ENCODE results near the gene NET1. TPM values are rescaled to one million over a fixed set of nuclear protein-coding genes. Genes with fewer than 3 reads are reported as not detected.
"Not testable (repeated sequence)": the region's sequence is repeated elsewhere in the genome, so short reads cannot be mapped to it uniquely, and the experiment has no call there.

Gene NET1
- total RNA-seq, 2 donors from 2014 or later, result 174 to 455 TPM

DNA sequence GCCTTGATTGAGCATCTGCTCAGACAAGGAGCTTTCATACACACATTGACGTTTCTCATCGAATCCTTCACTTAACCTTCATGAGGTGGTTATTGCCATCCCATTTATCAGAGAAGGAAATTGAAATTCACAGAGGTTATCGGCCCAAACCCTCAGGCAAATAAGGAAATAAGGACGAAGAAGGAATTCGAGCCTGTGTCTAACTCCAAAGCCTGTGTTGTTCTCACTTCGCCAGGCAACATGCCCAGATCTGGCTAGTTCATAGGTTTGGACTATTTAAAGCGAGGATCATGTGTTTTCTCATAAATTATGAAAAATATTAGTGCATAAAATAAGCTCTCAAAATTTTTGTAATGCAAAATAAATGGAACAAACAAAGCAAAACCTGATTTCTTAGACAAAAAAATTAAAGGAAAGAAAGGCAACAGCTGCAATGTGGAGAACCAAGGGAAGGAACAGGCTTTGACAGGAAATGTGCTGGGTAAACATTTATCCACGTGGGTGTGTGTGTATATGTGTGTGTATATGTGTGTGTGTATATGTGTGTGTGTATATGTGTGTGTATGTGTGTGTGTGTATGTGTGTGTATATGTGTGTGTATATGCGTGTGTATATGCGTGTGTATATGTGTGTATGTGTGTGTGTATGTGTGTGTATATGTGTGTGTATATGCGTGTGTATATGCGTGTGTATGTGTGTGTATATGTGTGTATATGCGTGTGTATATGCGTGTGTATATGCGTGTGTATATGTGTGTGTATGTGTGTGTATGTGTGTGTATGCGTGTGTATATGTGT lies 42.8 kb upstream of the NET1 start:
- Histone ChIP-seq H3K9ac (ENCODE audit: low read depth in 2 of 2, low read length in 2 of 2) (no peak overlapping the region), H3K27me3 (no peaks in the 10 kb centered on the region), H3K27ac (no peak overlapping the region), H3K4me3 (no peak overlapping the region), H3K36me3 (no peaks in the 10 kb centered on the region), H3K9me3 (no peaks in the 10 kb centered on the region), H3K4me1 (no peaks in the 10 kb centered on the region)
- DNase-seq, result no peak
- TF ChIP-seq, protein P1, sequence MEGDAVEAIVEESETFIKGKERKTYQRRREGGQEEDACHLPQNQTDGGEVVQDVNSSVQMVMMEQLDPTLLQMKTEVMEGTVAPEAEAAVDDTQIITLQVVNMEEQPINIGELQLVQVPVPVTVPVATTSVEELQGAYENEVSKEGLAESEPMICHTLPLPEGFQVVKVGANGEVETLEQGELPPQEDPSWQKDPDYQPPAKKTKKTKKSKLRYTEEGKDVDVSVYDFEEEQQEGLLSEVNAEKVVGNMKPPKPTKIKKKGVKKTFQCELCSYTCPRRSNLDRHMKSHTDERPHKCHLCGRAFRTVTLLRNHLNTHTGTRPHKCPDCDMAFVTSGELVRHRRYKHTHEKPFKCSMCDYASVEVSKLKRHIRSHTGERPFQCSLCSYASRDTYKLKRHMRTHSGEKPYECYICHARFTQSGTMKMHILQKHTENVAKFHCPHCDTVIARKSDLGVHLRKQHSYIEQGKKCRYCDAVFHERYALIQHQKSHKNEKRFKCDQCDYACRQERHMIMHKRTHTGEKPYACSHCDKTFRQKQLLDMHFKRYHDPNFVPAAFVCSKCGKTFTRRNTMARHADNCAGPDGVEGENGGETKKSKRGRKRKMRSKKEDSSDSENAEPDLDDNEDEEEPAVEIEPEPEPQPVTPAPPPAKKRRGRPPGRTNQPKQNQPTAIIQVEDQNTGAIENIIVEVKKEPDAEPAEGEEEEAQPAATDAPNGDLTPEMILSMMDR (IDR thresholded peaks at IDR 0.05), result no peak
- intact Hi-C loops (cut with DNase I), result no loop called here

DNA sequence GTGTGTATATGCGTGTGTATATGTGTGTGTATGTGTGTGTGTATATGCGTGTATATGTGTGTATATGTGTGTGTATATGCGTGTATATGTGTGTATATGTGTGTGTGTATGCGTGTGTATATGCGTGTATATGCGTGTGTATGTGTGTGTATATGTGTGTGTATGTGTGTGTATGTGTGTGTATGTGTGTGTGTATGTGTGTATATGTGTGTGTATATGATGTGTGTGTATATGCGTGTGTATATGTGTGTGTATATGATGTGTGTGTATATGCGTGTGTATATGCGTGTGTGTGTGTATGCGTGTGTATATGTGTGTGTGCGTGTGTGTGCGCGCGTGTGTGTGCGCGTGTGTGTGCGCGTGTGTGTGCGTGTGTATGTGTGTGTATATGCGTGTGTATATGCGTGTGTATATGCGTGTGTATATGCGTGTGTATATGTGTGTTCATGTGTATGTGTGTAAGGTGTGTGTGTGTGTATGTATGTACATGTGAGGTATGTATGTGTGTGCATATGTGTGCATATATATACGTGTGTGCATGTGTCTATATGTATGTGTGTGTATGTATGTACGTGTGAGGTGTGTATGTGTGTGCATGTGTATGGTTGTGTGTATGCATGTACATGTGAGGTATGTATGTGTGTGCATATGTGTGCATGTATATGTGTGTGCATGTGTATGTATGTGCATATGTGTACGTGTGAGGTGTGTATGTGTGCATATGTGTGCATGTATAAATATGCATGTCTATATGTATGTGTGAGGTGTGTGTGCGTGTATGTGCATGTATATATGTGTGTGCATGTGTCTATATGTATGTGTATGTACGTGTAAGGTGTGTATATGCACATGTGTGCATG lies 41.6 kb upstream of the NET1 start:
- Histone ChIP-seq H3K27me3 (no peaks in the 10 kb centered on the region), H3K9me3 (no peaks in the 10 kb centered on the region), H3K9ac (ENCODE audit: low read depth in 2 of 2, low read length in 2 of 2) (no peak overlapping the region), H3K4me3 (no peak overlapping the region), H3K4me1 (no peaks in the 10 kb centered on the region), H3K27ac (no peak overlapping the region), H3K36me3 (no peaks in the 10 kb centered on the region)
- intact Hi-C loops (cut with DNase I), result no loop called here
- no peak for DNase-seq
- TF ChIP-seq, protein P1 (IDR thresholded peaks at IDR 0.05), result no peak

DNA sequence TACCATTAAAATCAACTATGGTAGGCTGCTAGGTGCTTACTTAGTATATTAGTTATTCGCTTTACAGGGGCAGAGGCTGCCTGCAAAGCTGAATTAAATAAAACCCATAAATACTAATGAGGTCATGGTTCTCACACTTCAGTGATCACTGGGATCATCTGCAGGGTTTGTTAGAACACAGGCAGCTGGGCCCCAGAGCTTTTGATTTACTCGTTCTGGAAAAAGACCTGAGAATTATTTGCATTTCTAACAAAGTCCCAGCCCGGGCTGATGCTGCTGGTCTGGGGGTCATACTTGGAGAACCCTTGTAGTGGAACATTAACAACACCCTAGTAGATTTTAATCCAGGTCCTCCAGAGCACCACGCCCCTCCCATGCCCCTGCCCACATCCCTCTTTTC lies 39.0 kb upstream of the NET1 start:
- no peaks in the 10 kb centered on the region for H3K36me3 ChIP-seq
- H3K4me3 ChIP-seq, result no peak overlapping the region
- H3K9me3 ChIP-seq, result no peaks in the 10 kb centered on the region
- intact Hi-C loops (cut with DNase I), result no loop called here
- DNase-seq, result no peak
- TF ChIP-seq, protein P1 (IDR thresholded peaks at IDR 0.05), result no peak
- no peaks in the 10 kb centered on the region for H3K27me3 ChIP-seq
- no peaks in the 10 kb centered on the region for H3K4me1 ChIP-seq
- no peak overlapping the region for H3K27ac ChIP-seq
- no peak overlapping the region for H3K9ac ChIP-seq (ENCODE audit: low read depth in 2 of 2, low read length in 2 of 2)

DNA sequence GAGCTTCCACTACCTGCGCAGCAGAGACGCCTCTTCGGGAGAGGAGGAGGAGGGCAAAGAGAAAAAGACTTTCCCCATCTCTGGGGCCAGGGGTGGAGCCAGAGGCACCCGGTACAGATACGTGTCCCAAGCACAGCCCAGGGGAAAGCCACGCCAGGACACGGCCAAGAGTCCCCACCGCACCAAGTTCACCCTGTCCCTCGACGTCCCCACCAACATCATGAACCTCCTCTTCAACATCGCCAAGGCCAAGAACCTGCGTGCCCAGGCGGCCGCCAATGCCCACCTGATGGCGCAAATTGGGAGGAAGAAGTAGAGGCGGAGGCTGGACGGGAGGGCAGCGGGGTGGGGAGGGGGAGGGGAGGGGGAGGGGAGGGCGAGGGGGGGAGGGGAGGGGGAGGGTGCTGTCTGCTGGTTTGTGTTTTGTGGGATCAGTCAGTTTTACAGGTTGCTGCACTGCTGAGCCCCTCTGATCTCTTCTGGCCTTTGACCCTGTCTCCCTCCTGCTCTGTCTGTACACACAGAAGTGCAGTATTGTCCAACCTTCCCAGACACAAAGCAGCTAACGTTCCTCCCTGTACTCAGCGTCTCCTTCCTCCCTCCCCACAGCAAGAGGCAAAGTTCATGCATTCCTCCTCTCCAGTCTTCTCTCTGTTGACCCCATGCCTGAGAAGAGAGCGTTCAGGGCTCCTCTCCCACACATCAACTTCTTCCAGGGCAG lies 38.3 kb upstream of the NET1 start:
- Histone ChIP-seq H3K9me3 (no peaks in the 10 kb centered on the region), H3K4me1 (no peaks in the 10 kb centered on the region), H3K36me3 (no peaks in the 10 kb centered on the region), H3K9ac (ENCODE audit: low read depth in 2 of 2, low read length in 2 of 2) (no peak overlapping the region), H3K4me3 (no peak overlapping the region), H3K27ac (no peak overlapping the region), H3K27me3 (no peaks in the 10 kb centered on the region)
- TF ChIP-seq, protein P1 (IDR thresholded peaks at IDR 0.05), result no peak
- intact Hi-C loops (cut with DNase I), result no loop called here
- DNase-seq, result no peak

DNA sequence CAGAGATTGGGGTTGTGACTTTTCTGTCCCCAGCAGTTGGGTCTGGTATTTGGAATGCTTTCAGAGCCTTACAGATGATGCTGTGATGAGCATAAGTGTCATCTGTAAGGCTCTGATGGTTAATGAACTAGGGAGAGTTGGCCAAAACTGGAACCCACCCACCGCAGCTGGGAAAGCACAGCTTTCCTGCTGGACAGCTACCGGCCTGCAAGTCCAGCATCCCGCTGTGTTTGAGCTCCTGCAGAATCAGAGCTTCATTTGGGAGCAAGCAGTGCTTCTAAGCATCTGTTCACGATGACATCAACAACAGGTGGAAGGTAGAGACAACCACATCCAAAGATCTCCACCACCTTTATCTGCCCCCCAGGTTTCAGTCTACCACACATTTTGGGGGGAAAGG lies 35.9 kb upstream of the NET1 start:
- H3K9me3 ChIP-seq, result no peaks in the 10 kb centered on the region
- no peaks in the 10 kb centered on the region for H3K27me3 ChIP-seq
- DNase-seq, result no peak
- no peak overlapping the region for H3K4me3 ChIP-seq
- no peak overlapping the region for H3K9ac ChIP-seq (ENCODE audit: low read depth in 2 of 2, low read length in 2 of 2)
- H3K36me3 ChIP-seq, result no peaks in the 10 kb centered on the region
- intact Hi-C loops (cut with DNase I), result no loop called here
- no peaks in the 10 kb centered on the region for H3K4me1 ChIP-seq
- H3K27ac ChIP-seq, result no peak overlapping the region
- TF ChIP-seq, protein P1 (IDR thresholded peaks at IDR 0.05), result no peak

DNA sequence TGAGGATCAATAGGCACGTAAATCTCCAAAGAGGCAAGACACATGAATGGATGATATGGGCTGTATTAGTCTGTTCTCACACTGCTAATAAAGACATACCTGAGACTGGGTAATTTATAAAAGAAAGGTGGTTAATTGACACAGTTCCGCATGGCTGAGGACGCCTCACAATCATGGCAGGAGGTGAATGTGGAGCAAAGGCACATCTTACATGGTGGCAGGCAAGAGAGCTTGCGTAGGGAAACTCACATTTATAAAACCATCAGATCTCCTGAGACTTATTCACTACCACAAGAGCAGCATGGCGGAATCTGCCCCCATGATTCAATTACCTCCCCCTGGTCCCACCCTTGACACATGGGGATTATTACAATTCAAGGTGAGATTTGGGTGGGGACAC lies 33.2 kb upstream of the NET1 start:
- DNase-seq; H3K4me3 ChIP-seq; H3K4me1 ChIP-seq; H3K27me3 ChIP-seq; H3K9me3 ChIP-seq; H3K27ac ChIP-seq; H3K9ac ChIP-seq (ENCODE audit: low read depth in 2 of 2, low read length in 2 of 2); intact Hi-C loops (cut with DNase I); H3K36me3 ChIP-seq: not testable (repeated sequence)

DNA sequence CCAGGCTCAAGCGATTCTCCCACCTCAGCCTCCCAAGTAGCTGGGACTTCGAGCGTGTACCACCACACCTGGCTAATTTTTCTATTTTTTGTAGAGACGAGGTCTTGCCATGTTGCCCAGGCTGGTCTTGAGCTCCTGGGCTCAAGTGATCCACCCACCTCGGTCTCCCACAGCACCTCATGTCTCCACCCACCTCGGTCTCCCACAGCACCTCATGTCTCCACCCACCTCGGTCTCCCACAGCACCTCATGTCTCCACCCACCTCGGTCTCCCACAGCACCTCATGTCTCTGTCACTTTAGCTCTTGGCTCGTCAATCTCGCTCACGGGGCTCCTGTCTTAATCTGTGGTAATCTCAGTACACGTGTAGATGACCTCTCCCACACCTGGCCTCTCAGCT lies 32.0 kb upstream of the NET1 start:
- not testable (repeated sequence) for H3K9me3 ChIP-seq; H3K4me3 ChIP-seq; H3K9ac ChIP-seq (ENCODE audit: low read depth in 2 of 2, low read length in 2 of 2); H3K27ac ChIP-seq; H3K36me3 ChIP-seq; H3K4me1 ChIP-seq; H3K27me3 ChIP-seq; DNase-seq
- intact Hi-C loops (cut with DNase I), result loop anchor here (10.0 kb wide), 2 partner anchors 96 to 536 kb away; no protein-coding TSS in a partner anchor
